ENCODE data around the gene GCGR.
A peak's percentile ranks its signal among the peaks of the same experiment; 100 is the strongest.
"Not testable (repeated sequence)": the region's sequence is repeated elsewhere in the genome, so short reads cannot be mapped to it uniquely, and the experiment has no call there.

The GCGR gene

DNA sequence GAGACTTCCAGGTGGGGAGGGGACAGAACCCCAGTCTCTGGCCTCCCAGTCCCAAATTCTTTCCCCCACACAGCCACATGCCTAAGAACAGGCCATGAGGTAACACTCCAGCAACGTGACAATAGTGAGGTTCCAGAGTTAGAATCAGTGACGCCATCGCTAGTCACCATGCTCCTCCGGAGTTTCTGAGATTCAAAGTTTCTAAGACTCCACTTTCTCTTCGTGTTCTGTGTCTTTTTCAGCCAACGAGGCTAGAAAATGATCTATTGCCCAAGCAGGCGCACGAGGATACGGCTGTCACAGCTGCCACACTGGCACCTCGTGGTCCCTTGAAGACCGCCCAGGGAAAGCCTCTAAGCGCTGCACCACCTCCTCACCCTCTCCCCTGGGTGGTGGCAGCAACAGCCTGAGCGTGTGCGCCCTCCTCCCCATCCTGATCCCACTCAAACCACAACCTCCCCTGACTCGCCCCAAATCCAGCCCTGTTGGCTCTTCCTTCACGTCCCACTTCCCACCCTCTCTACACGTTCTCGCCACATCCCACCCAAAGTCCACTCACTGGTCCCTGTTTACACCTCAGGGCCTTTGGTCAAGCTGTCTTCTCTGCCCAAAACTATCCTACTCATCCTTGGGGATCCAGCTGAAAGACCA, 28.1 kb downstream of the GCGR start:
- peak; percentile 52 for DNase-seq (ENCODE audit: low spot score)

DNA sequence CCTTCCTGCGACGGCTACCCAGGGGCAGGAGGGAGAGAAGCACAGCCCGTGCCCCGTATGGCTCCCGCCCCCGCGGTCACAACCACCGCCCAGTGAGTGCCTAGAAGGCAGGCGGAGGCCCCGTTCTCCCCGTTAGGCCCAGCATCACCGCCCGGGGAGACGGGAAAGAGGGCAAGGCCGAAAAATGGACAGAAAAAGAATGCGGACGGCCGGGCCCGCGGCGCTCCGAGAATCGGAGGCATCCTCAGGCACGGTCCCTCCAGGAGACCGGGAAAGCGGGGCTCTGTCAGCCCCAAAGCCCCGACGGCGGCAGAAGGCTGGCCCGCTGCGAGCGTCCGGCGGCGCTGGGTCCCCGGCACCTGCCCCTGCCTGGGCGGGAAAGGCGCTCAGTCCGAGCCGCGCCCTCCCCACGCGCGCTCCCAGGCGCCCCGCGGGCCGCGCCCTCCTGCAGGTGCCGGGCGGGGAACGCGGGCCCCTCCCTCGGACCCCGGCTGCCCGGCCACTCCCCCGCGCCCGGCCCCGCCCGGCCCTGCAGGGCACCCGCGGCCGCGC, 28.7 kb downstream of the GCGR start:
- peak; percentile 60 for DNase-seq (ENCODE audit: low spot score)

DNA sequence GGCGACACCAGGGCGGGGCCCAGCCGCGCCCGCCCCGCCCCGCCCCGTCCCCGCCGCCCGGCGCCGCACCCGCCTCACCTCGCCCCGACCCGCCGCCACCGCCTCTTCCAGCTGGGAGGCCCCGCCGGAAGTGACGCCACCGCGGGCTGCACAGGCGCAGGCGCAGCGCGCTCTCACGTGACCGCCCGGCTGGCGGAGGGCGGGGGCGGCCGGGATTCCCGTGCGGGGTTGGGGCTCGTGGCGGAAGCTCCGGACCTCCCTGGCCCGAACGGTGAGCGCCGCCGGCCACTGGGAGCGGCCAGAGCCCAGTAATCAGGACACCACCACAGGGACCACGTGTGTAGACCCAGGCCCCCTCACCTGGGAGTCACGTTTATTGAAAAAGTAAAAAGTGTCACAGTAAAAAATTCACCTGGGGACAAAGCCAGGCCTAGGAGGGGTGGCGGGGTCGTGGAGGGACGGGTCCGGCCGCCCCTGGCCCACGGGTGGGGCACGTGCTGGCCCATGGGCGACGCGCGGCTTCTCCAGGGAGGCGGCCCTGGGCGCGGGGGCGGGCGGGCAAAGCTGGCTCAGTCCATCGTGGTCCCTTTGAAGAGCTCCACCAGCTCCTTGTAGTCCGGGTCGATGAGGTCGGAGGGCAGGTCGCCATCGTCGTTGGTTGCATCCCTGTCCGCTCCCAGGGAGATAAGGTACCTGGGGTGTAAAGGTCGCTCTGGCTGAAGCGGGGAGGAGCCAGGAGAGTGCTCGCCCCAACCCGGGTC, 29.4 kb downstream of the GCGR start, which contains the start of gene MCRIP1:
Gene MCRIP1, minus strand, starts transcription at position 132 of the 761 bp plus-strand sequence. CDS start 8,785 bp downstream, outside the sequence.
- peak; percentile 99 for DNase-seq (ENCODE audit: low spot score)

DNA sequence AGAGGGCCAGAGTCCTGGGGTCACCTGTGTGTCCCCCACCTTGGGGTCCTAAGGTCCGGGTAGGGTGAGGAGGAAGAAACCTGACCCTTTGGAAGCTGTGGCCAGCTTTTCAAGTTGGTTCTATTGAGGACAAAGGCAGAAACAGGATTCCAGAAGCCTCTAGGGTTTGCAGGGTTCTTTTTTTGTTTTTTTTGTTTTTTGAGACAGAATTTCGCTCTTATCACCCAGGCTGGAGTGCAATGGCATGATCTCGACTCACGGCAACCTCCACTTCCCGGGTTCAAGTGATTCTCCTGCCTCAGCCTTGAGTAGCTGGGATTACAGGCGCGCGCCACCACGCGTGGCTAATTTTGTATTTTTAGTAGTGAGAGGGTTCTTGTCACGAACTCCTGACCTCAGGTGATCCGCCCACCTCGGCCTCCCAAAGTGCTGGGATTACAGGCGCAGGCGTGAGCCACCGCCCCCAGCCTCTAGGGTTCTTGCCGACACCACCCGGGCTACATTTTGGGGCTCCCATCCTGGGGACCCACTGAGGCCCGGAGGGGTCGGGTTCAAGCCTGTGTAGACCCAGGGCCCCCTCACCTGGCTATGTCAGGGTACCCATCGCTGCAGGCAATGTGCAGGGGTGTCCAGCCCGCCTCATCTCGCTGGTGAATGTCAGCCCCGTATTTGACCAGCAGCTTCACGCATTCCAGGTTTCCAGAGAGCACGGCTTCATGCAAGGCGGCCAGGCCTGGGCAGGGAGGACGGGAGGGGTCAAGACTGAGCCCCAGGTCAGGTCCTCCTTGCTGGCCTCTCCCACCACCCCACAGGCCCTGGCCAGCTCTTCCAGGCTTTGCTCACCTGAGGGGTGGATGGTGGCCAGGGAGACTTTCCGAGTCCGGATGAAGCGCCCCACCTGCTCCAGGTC, 30.2 kb downstream of the GCGR start:
- no peak for DNase-seq (ENCODE audit: low spot score)

DNA sequence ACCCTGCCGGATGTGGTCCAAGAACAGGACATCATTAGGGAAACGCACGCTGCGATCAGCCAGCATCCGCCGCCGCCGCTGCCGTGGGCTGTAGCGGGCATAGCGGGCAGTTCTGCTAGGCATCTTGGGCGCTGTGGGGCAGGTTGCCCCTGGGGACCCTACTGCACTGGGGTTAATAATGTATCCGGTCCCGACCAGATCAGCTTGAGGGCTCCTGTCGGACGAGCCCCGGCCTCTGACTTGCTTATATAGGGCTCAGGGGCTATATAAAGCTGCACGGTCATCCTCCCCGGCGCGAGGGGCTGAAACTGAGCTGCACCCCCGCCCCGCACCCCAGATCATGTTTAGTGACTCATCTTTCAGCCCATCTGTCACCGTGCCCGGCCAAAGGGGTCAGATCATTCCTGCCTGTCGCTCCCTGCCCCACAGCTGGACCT, 30.9 kb downstream of the GCGR start, which contains the start of gene PPP1R27:
Gene PPP1R27, minus strand, starts transcription at position 220 of the 437 bp plus-strand sequence. Its CDS starts 97 bp downstream, at position 123.
- no peak for DNase-seq (ENCODE audit: low spot score)

DNA sequence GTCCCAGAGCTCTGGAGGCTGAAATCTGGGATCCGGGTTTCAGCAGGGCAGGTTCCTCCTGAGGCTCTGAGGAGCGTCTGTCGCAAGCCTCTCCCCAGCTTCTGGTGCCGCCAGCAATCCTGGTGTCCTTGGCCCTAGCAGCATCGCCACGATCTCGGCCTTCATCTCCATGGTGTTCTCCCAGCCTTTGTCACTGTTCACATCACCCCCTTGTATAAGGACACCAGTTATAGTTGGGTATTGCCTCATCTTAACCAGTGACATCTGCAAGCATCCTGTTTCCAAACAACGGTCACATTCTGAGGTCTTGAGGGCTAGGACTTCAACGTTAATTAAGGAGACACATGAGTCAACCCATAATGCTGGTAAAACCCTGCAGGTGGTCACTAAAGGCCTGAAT, 33.7 kb downstream of the GCGR start:
- DNase-seq (ENCODE audit: low spot score), result no peak

DNA sequence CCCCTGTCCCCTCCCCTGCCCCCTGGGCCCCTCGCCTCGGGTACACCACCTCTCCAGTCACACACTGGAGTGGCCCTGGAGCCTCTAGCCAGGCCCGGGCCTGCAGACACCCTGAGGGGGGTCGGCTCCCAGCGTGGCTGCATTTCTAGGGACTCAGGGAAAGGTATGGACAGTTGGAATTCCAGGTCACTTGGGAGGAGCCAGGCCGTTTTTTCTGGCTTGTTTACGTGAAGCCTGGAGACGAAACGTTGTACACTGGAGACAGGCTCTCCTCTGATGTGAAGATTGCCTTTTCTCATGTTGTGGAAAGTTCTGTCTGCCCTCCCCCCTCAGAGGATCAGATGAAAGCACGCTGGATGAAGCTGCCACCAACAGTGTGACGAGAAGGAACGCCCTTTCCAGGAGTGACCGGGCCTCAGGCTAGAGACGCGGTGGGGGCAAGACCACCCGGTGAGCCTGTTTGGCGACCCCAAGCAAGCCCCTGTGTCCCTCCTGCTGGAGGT, 34.9 kb downstream of the GCGR start:
- no peak for DNase-seq (ENCODE audit: low spot score)

DNA sequence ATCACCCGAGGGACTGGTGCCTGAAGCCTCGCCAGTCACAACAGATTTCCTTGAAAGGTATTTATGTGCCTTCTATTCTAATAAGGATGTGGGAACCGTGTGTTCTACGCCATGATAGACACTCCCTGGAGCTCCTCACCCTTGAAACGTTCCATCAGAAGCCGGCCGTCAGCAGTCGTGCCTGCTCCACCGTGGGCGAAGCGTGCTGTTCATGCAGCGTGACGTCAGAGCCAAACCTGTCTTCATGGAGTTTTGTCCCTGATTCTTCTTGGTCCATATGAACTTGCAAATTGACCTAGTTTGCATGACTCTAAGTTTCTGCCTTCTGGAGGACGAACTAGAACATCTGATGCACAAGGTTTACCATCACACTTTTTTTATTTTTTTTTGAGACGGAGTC, 35.4 kb downstream of the GCGR start:
- no peak for DNase-seq (ENCODE audit: low spot score)

DNA sequence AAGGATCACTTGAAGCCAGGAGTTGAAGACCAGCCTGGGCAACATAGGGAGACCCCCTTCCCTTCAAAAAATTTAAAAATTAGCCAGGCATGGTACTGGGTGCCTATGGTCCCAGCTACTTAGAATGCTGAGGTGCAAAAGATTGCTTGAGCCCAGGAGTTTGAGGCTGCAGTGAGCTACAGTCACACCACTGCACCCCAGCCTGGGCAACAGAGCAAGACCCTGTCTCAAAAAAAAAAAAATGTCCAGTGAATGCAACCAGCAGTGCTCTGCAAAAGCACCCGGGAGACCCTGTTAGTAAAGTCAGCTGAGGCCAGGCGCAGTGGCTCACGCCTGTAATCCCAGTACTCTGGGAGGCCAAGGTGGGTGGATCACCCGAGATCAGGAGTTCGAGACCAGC, 36.1 kb downstream of the GCGR start:
- DNase-seq (ENCODE audit: low spot score), result not testable (repeated sequence)

DNA sequence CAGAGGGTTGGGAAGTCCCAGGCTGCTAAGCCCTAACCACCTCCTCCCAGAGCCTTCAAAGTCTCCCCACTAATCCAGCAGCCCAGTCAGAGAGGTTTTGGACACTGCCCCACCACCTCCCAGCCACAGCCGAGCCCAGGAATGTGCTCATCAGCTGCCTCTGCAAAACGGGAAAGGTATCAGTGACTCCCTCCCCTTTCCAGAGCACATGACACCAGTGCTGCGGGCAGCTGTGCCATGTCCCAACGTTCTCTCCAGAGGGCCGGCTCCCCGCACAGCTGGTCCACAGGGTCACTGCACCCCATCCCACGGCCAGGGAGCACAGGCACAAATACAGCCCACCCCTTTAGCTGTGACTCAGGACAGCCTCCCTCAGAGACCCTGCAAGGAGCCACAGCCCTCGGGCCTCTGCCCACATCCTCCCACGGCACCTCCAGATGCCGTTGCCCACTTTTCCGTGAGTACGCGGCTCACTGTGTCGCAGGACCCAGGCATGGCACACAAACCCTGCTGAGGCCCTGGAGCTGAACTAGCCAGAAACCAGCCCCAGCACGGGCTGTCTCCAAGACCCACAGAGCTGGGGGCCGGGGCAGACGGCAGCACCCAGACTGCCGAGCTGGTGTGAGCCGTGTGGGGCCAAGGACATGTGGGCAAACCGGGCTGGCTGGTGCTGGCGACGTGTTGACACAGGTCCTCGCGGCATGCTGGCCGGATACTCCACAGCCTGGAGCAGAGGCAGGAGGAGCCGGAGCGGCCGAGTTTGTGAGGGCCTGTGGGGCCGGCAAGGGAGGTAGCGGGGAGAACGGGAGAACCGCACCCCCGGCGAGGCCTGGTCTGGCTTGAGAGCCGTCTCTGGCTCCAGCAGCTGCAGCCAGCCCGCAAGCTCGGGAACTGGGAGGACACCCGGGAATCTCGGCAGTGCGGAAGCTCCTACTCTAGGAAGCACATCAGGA, 37.2 kb downstream of the GCGR start:
- DNase-seq (ENCODE audit: low spot score), result no peak

DNA sequence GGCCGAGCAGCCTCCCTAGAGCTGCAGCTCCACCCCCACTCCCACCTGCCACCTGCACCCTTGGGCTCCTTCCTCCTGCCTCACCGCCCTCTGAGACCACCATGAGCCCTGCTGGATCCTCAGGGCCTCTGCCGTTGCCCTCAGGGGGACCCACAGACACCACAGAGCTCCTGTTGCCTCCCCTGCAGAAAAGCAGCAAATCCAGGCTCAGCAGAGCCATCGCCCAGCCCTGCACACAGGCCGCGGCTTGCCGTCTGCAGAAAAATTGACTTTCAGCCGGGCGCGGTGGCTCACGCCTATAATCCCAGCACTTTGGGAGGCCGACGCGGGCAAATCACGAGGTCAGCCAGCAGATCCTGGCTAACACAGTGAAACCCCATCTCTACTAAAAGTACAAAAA, 37.9 kb downstream of the GCGR start:
- DNase-seq (ENCODE audit: low spot score), result no peak

DNA sequence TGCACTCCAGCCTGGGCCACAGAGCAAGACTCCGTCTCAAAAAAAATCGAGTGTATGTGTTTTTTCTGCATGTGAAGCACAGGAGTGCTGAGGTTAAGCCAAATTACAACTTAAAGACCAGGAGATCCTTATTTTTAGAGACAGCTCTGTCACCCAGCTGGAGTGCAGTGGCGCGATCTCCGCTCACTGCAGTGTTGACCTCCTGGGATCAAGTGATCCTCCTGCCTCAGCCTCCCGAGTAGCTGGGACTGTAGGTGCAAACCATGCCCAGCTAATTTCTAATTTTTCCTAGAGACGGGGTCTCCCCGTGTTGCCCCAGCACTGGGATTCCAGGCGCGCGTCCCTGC, 38.4 kb downstream of the GCGR start:
- no peak for DNase-seq (ENCODE audit: low spot score)

DNA sequence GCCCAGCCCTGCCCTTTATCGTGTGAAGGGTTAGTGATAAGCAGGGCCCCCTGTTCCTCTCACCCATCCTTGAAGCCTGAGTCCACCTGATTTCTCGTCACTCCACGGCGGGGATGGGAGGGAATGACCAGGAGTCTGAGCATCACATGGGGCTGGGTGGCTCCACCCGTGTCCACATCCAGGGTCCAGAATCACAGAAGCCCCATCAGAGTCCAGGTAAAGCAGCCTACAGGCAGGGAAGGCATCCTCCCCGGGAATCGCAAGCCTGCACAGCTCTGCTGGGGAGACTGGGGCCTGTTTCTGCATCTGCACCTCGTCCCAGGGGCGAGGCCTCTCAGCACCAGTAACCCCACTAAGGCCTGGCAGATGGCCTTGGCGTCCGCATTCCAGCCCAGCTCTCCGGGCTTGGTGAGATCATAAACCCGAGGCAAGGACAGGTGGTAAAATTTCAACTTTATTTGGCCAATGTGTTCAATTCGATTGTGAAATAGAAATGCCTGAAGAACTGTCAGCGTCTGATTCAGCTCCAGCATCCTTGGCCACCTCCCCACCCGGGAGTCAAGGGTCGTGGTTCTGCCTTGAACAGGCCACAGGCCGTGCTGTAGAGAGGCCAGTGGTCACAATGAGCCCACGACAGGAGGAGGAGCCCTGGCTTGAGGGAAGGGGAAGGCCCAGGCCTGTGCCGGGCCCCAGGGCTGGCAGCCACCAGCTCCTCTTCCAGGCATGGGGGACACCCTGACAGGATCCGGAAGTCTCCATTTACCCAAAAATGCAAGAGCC, 39.0 kb downstream of the GCGR start:
- peak; percentile 55 for DNase-seq (ENCODE audit: low spot score)

DNA sequence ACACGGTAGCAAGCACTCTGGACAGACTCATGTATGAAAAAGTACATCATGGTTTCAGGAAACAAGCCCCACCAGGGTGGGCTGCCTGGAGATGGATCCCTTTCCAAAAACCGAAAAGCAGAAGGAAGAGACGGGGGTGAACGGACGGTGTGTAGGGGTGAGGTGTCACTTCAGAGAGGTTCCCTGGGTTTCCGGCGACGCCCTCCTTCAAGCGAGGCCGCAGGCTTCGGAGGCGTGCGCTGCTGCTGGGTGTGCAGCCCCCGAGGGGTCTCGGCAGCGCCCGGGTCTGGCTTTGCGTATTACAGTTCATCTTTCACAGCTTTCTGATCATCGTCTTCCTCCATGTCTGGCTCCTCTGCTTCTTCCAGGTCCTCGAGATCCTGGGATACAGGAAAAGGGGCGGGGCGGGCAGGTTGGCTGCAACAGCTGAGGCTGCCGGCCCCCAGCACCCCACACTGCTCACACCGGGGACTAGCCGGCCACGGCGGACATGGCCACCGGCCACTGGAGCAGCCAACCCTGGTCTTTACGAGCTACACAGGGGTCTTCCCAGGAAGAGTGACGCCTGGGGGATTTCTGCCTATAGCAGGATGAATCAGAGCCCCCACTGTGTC, 39.9 kb downstream of the GCGR start:
- no peak for DNase-seq (ENCODE audit: low spot score)

DNA sequence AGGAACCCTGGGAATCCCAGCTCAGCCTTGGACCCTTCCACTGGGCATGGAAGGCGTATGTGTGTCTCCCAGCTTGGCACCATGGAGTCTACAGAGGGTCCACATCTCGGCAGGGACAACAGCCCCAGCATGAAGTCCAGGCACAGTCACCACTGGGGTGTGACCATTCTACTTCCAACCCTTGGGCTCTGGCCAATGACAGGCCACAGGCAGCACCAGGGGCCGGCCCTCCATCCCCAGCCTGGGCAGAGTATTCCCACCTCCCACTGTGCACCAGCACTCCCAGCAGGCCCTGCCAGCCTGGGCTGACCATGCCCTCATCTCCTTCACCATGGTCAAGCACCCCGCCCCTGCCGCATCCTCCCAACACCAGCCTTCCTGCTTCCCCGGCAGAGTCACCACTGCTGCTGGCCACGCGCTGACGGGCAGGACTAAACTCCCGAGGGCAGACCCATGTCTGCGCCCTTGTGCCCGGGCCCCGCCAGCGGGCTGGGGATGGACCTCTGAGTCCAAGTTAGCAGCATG, 40.4 kb downstream of the GCGR start:
- DNase-seq (ENCODE audit: low spot score), result no peak

DNA sequence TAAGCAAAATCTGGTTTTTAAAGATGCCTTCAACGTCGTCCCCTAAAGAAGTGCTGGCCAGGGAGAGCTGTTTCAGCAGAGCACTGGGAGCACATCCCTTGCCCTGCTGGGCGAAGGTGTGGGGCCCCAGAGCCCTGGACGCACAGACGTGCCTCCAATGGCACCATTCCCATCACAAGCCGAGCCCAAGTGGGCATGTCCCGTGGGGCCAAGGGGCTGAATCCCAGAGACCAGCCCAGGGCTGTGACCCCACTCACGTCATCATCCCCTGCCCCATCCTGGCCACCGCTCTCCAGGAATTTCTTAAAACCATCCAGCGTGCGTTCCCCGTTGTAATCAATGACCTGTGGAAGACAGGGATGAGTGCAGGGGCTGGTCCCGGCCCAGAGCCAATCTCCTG, 40.9 kb downstream of the GCGR start:
- DNase-seq (ENCODE audit: low spot score), result no peak

DNA sequence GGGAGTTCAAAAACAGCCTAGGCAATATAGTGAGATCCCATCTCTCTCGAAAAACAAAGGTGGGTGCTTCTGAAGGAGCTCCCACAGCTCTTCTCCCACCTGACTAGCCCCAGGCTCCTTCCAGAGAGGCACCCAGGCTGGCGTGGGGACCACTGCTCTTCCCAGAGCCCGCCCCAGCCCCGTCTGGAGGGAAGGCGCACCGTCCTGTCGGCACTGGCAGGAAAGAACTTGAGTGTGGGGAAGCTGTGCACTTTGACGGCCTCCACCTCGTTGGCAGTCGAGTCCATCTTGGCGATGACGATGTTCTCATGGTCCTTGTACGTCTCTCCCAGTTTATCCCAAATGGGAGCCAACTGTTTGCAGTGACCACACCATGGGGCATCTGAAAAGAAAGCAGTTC, 41.4 kb downstream of the GCGR start:
- no peak for DNase-seq (ENCODE audit: low spot score)

DNA sequence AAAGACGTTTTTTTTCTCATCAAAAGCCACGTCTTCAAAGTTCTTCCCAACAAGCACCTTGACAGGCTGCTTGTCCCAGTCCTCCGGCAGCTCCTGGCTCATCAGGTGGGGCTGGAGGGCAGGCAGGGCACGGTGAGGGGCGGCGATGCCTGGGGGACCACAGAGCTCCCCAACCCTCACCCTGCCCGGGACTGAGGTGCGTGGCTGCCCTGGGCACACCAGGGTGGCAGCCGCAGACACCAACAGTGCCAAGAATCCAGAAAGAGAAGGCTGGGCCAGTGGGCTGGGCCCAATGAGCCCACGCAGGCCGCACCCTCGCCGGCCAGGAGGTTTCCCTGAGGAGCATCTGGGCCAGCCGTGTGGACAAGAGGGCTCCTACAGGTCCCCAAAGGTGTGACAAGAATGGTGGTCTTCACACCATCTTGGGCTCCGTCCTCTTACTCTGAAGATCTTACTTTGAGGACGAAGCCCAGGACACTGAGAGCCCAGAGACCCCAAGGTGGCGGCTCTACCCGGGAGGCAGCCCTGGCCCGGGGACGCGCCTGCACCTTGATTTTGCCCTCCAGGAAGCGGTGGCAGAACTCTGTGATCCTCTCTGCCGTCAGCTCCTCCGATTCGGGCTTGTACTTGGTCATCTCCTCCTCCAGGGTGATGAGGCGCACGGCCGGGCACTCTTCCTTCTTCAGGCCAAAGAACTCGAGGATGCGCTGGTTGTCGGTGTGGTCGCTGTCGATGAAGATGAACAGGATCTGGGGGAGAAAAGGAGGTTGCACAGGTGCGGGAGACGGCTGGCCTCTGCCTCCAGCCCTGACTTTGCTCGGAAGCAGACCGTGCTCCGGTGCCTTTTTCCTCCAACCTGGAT, 42.2 kb downstream of the GCGR start:
- no peak for DNase-seq (ENCODE audit: low spot score)
